Trophoblast cell (in vitro differentiated cells and primary cell): ENCODE results near the gene RGPD5.
"Not testable (repeated sequence)": the region's sequence is repeated elsewhere in the genome, so short reads cannot be mapped to it uniquely, and the experiment has no call there.

Source experiments
- DNase-seq, 2 donors: peaks; one replicate each; pipeline ENCODE4 v3.0.0-alpha.2; 2016
- H2AFZ ChIP-seq: 2 replicates; pipeline ENCODE4 v1.6.1; 2013; ENCODE audit warnings: low read length, moderate library complexity, mild to moderate bottlenecking; ENCODE audit not compliant: insufficient read depth, poor library complexity
- H2AK5ac ChIP-seq: 2 replicates; pipeline ENCODE4 v1.6.1; 2013; ENCODE audit warnings: mild to moderate bottlenecking, low read length
- H2BK120ac ChIP-seq: 2 replicates; pipeline ENCODE4 v1.6.1; 2013; ENCODE audit warnings: low read length, mild to moderate bottlenecking, moderate library complexity; ENCODE audit not compliant: insufficient read depth, poor library complexity
- H2BK12ac ChIP-seq: 2 replicates; pipeline ENCODE4 v1.6.1; 2013; ENCODE audit warnings: mild to moderate bottlenecking, low read length, moderate library complexity
- H2BK5ac ChIP-seq: 2 replicates; pipeline ENCODE4 v1.6.1; 2013; ENCODE audit warnings: low read length, low read depth, moderate library complexity, mild to moderate bottlenecking; ENCODE audit not compliant: poor library complexity
- H3K14ac ChIP-seq: 2 replicates; pipeline ENCODE4 v1.6.1; 2013; ENCODE audit warnings: mild to moderate bottlenecking, low read length
- H3K18ac ChIP-seq: 2 replicates; pipeline ENCODE4 v1.6.1; 2013; ENCODE audit warnings: mild to moderate bottlenecking, low read length
- H3K23ac ChIP-seq: 2 replicates; pipeline ENCODE4 v1.6.1; 2013; ENCODE audit warnings: low read length
- H3K27ac ChIP-seq: 2 replicates; pipeline ENCODE4 v1.5.1; 2013; ENCODE audit warnings: low read depth, mild to moderate bottlenecking, inconsistent platforms, low read length, moderate library complexity
- H3K27me3 ChIP-seq: 2 replicates; pipeline ENCODE4 v1.6.1; 2013; ENCODE audit warnings: inconsistent platforms, mild to moderate bottlenecking, low read length, moderate library complexity; ENCODE audit not compliant: insufficient read depth
- H3K36me3 ChIP-seq, 2 experiments: 1 replicate in 1 of 2; 2 replicates in 1 of 2; pipeline ENCODE4 v1.6.1; 2013; ENCODE audit warnings: low read length in 2 of 2, mild to moderate bottlenecking in 2 of 2, moderate library complexity in 1 of 2; ENCODE audit not compliant: insufficient read depth in 2 of 2, control insufficient read depth in 1 of 2
- H3K4ac ChIP-seq: 2 replicates; pipeline ENCODE4 v1.6.1; 2013; ENCODE audit warnings: low read depth, mild to moderate bottlenecking, low read length, moderate library complexity
- H3K4me1 ChIP-seq, 2 experiments: 1 replicate in 1 of 2; 2 replicates in 1 of 2; pipeline ENCODE4 v1.6.1; 2013; ENCODE audit warnings: low read length in 2 of 2, mild to moderate bottlenecking in 2 of 2, moderate library complexity in 1 of 2; ENCODE audit not compliant: insufficient read depth in 2 of 2, control insufficient read depth in 1 of 2
- H3K4me2 ChIP-seq: 2 replicates; pipeline ENCODE4 v1.6.1; 2013; ENCODE audit warnings: inconsistent platforms, mild to moderate bottlenecking, low read length, moderate library complexity
- H3K4me3 ChIP-seq: 2 replicates; pipeline ENCODE4 v1.5.1; 2013; ENCODE audit warnings: mild to moderate bottlenecking, low read depth, low read length, inconsistent platforms
- H3K79me1 ChIP-seq: one replicate; pipeline ENCODE4 v1.6.1; 2013; ENCODE audit warnings: low read length
- H3K79me2 ChIP-seq: 2 replicates; pipeline ENCODE4 v1.6.1; 2013; ENCODE audit warnings: low read length, mild to moderate bottlenecking; ENCODE audit not compliant: control insufficient read depth, insufficient read depth, poor library complexity
- H3K9ac ChIP-seq: 2 replicates; pipeline ENCODE4 v1.6.1; 2013; ENCODE audit warnings: mild to moderate bottlenecking, low read length
- H3K9me3 ChIP-seq: 2 replicates; pipeline ENCODE4 v1.6.1; 2013; ENCODE audit warnings: low read depth, mild to moderate bottlenecking, control low read depth, inconsistent platforms, low read length; ENCODE audit not compliant: insufficient read depth
- H4K12ac ChIP-seq: 2 replicates; pipeline ENCODE4 v1.6.1; 2013; ENCODE audit warnings: low read depth, mild to moderate bottlenecking, low read length, moderate library complexity
- H4K8ac ChIP-seq: 2 replicates; pipeline ENCODE4 v1.6.1; 2013; ENCODE audit warnings: low read depth, mild to moderate bottlenecking, low read length, moderate library complexity
- H4K91ac ChIP-seq: one replicate; pipeline ENCODE4 v1.6.1; 2013; ENCODE audit warnings: low read depth, mild to moderate bottlenecking, low read length, moderate library complexity
- WGBS: extraction: QIAGEN DNeasy Blood & Tissue Kit; methylation state at CpG from one replicate; pipeline ENCODE4 v1.1.7; 2013; ENCODE audit warnings: missing lambda C conversion rate; ENCODE audit not compliant: insufficient read length, insufficient coverage; ENCODE audit errors: extremely low coverage; 5-methylcytosine and 5-hydroxymethylcytosine counted together

Gene RGPD5

GRCh38 chr2:109882112-109882511 lies 88.0 kb downstream of the RGPD5 start:
- not testable (repeated sequence) for DNase-seq, H2BK12ac ChIP-seq, H3K79me1 ChIP-seq, H3K23ac ChIP-seq, H3K4ac ChIP-seq, H4K91ac ChIP-seq, H3K4me1 ChIP-seq, H2BK120ac ChIP-seq, H3K14ac ChIP-seq, H3K9ac ChIP-seq, H4K12ac ChIP-seq, H2AK5ac ChIP-seq, H3K4me3 ChIP-seq, H2AFZ ChIP-seq, H3K27ac ChIP-seq, H3K4me2 ChIP-seq, H3K79me2 ChIP-seq, H4K8ac ChIP-seq, H3K27me3 ChIP-seq, H2BK5ac ChIP-seq, H3K18ac ChIP-seq, H3K36me3 ChIP-seq, H3K9me3 ChIP-seq
- WGBS, result no CpG with 5 or more reads among the region's 1 CpG

GRCh38 chr2:109888414-109888813 lies 94.3 kb downstream of the RGPD5 start:
- H3K9ac ChIP-seq, DNase-seq, H2AFZ ChIP-seq, H3K27ac ChIP-seq, H3K18ac ChIP-seq, H3K4me3 ChIP-seq, H3K14ac ChIP-seq, H3K23ac ChIP-seq, H2BK12ac ChIP-seq, H3K79me1 ChIP-seq, H3K79me2 ChIP-seq, H4K91ac ChIP-seq, H3K4ac ChIP-seq, H3K4me1 ChIP-seq, H2AK5ac ChIP-seq, H4K12ac ChIP-seq, H3K4me2 ChIP-seq, H3K27me3 ChIP-seq, H3K36me3 ChIP-seq, H2BK5ac ChIP-seq, H3K9me3 ChIP-seq, H2BK120ac ChIP-seq, H4K8ac ChIP-seq: not testable (repeated sequence)
- no CpG with 5 or more reads among the region's 4 CpGs for WGBS

GRCh38 chr2:109889909-109890308 lies 95.8 kb downstream of the RGPD5 start:
- H2BK12ac ChIP-seq, H3K36me3 ChIP-seq, H3K4me1 ChIP-seq, H3K27ac ChIP-seq, H3K79me2 ChIP-seq, H4K91ac ChIP-seq, H3K4me2 ChIP-seq, H4K12ac ChIP-seq, H3K9me3 ChIP-seq, H3K4ac ChIP-seq, H2AK5ac ChIP-seq, H3K9ac ChIP-seq, H2BK5ac ChIP-seq, H3K27me3 ChIP-seq, H4K8ac ChIP-seq, H3K4me3 ChIP-seq, H3K23ac ChIP-seq, H2AFZ ChIP-seq, H3K79me1 ChIP-seq, H3K14ac ChIP-seq, H2BK120ac ChIP-seq, DNase-seq, H3K18ac ChIP-seq: not testable (repeated sequence)
- WGBS, result no CpG with 5 or more reads among the region's 4 CpGs

- H3K9ac ChIP-seq, H4K91ac ChIP-seq, H2BK120ac ChIP-seq, H2BK12ac ChIP-seq, H3K4me3 ChIP-seq, H3K36me3 ChIP-seq, H3K4me2 ChIP-seq, H3K18ac ChIP-seq, H3K9me3 ChIP-seq, H3K4ac ChIP-seq, H2BK5ac ChIP-seq, H3K79me1 ChIP-seq, H3K79me2 ChIP-seq, DNase-seq, H4K8ac ChIP-seq, H2AK5ac ChIP-seq, H3K14ac ChIP-seq, H3K27ac ChIP-seq, H3K23ac ChIP-seq, H4K12ac ChIP-seq, H3K4me1 ChIP-seq, H2AFZ ChIP-seq, H3K27me3 ChIP-seq: not testable (repeated sequence)
- WGBS, result no CpG with 5 or more reads among the region's 4 CpGs
Measured at GRCh38 chr2:109891024-109891423, 96.9 kb downstream of the RGPD5 start.
